HG02885 (cell line): ENCODE measurements around the gene CRACDL.

Experiments used
- ATAC-seq: cut with Tn5 transposase; IDR thresholded peaks from one replicate; pipeline ENCODE4 v1.9.1; 2021; ENCODE audit warnings: mild to moderate bottlenecking; ENCODE audit not compliant: unreplicated experiment, poor library complexity

Gene CRACDL

GRCh38 chr2:98786179-98786578, 149.8 kb downstream of the CRACDL start:
- ATAC-seq, result no peak

DNA sequence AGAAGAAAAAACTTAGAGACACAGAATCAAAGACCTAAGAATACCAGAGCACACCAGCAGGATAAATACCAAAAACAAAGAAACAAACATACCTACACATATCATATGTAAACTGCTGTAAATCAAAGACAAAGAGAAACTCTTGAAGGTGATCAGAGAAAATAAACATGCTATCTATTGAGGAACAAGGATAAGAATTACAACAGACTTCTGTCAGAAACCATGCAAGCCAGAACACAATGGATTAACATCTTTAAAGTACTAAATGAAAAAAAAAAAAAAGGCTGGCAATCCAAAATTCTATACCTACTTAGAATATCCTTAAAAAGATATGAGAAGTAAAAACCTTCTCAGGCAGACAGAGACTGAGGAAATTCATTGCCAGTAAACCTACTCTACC, 153.5 kb downstream of the CRACDL start:
- ATAC-seq, result no peak

DNA sequence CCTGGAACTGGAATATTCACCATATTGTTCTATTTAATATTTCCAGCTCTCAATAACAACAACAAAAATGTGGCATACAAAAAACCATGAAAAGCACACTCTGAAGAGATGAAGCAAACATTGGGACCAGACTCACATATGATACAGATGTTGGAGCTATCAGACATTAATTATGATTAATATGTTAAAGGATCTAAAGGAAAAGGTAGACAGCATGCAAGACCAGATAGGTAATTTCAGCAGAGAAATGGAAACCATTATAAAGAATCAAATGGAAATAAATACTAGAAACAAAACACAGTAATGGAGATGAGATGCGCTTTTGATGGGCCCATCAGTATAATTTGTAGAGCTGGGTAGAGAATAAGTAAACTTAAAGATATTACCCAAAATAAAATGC, 154.2 kb downstream of the CRACDL start:
- no peak for ATAC-seq

GRCh38 chr2:98778741-98779483, 157.1 kb downstream of the CRACDL start:
- no peak for ATAC-seq

DNA sequence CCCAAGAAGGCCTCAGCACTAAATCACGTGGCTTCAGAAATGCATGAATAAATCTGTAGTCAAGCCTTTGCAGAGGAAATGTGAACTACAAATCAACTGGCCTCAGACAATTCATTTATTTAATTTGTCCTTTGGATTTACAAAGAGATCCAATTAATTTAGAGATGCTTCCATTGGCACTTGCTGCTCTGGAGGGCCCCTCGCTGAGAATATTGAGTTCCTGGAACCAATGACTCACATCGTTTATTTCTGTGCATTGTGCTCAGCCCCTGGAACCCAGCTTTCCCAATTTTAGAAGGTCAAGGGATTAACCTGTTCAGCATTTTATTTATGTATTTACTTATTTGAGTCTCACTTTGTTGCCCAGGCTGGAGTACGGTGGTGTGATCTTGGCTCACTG, 157.9 kb downstream of the CRACDL start:
- ATAC-seq, result no peak

DNA sequence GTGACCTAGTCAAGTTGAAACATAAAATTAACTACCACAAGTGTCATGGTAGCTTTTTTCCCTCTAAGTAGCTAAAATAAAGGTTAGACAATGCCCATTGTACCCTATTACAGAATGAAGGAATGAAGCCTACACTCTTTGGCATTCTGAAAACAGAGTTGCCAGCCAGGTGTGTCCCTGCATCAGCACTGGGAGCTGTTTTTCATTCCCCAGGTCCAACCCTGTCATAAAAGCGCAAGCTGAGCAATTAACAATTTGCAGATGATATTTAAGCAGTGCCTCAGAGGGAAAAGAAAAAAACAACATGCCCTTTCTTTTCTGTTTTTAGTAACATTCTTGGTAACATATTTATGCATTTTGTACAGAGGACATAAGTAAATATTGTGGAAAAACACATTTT, 158.3 kb downstream of the CRACDL start:
- no peak for ATAC-seq

DNA sequence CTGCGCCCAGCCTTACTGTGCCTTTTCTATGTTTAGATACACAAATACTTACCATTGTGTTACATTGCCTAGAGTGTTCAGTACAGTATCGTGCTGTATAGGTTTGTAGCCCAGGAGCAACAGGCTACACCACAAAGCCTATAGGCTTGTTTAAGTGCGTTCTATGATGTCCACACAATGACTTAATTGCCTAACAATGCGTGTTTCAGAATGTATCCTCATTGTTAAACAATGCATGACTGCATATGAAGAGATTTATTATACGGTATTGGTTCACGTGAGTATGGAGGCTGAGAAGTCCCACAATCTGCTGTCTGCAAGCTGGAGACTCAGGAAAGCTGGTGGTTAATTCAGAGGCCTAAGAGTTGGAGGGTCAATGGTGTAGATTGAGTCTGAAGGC, 158.9 kb downstream of the CRACDL start:
- ATAC-seq, result no peak

GRCh38 chr2:98776136-98776535, 159.9 kb downstream of the CRACDL start:
- ATAC-seq, result no peak

GRCh38 chr2:98775146-98775986, 160.7 kb downstream of the CRACDL start:
- ATAC-seq, result no peak

DNA sequence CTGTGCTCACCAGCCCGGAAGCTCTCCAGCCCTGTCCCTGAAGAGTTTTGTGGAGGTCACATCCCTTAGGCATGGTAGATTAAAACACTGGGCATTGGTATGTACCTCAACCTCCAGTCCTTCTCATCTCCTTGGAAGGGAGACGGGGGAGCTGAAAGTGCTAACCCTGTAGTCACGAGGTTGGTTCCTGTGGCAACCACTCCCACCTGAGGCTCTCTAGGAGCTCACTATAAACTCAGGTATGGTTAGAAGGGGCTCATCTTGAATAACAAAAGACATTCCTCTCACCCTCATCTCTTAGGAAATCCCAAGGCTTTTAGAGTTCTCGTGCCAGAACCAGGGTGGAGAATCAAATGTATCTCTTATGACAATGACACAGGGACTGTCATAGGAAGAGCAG, 162.1 kb downstream of the CRACDL start:
- no peak for ATAC-seq

- ATAC-seq, result no peak
Observed at GRCh38 chr2:98773169-98773568, 162.9 kb downstream of the CRACDL start.

DNA sequence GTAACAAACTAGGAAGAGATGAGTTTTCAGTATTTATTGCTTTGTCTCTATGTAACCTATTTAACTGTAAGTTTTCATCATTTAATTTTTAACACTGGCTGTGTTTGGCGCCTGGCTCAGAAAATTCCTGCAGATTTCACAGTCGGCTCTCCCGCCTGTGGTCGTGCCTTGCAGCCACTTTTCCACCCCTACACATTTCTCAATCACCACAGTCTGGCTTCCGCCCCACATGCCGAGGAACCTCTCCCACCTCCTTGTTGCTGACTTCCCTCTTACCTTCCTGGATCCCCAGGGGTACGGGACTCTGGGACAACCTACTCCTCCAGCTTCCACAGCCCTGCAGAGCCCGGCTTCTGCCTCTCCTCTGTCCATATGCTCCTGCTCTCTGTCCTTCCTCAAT, 163.5 kb downstream of the CRACDL start:
- ATAC-seq, result no peak

DNA sequence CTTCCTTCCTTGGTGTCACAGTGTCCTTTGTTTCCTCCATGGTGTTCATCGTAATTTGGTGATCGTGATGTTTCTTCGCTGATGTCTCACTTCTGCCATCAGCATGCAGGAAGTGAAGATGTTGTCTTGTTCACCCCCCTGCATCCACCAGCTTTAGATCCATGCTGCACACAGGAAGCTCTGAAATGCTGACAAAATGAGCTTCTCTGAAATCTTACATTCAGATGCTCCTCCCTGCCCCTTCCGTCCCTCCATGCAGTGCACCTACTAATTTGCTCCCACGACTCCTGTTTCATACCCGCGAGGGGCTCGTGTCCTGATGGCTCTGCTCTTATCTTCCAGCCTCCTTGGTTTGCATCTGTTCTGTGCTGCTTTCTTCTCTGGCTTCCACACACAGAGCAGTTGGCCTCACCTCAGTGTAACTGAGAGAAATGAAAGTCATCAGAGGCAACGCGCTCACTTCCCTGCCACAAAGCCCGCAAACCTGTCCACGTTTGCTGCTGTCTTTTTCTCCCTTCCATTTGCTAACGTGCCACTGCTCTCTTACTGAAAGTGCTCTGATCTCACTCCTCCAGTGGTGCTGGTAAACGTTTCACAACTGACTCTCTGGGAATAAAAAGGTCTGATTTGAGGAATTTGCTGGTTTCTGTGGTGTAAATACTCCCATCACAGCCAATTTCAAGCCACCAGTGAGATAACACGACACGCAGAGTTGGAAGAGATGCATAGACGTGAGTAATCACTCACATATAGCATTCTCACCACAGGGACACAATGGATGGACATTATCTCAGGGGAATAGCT, 164.1 kb downstream of the CRACDL start:
- ATAC-seq, result peak; percentile 60

GRCh38 chr2:98771264-98771663, 164.8 kb downstream of the CRACDL start:
- no peak for ATAC-seq

- ATAC-seq, result no peak
Observed at GRCh38 chr2:98769784-98770183, 166.2 kb downstream of the CRACDL start.

DNA sequence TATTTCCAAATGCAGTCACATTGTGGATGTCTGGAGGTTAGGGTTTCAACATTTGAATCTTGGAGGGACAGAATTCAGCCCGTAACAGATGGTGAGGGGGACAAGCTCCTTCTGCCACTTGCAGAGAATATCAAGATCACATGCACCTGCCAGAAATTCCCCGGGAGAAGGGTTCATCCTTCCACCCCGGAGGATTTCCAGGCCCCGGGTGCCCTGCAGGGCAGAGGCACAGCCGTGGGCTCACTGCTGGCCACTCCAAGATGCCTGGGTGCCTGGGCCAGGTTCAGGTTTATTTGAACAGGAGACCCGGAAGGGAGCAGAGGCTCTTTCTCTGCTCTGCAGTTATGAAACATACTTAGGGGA, 166.9 kb downstream of the CRACDL start:
- no peak for ATAC-seq

DNA sequence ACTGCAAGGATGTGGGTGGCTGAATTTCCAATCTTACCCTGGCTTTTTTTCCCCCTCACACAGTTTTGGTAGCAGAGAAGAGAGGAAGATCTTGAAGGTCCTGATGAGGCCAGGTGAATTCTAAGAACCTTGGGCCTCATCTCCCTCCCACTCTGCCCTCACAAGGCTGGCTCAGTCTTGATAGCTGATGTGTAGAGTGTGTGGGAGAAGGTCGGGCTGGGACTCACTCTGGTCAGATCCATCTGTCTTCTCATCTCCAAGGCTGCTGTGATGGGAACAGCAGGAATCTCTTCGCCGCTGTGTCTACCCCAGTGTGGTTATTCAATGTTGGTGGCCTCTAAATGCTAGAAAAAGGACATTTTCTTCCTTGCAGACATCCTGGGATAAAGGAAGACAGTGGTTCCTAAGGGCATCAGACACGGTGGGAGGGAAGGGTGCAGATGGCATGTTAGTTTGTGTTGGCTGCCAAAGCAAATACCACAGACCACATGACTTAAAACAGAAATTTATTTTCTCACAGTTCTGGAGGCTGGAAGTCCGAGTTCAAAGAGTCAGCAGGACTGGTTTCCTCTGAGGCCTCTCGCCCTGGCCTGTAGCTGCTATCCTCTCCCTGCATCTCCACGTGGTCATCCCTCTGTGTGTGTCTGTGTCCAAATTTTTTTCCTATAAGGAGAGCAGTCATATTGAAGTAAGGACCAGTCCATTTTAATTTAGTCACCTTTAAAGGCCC, 167.5 kb downstream of the CRACDL start:
- ATAC-seq, result no peak

DNA sequence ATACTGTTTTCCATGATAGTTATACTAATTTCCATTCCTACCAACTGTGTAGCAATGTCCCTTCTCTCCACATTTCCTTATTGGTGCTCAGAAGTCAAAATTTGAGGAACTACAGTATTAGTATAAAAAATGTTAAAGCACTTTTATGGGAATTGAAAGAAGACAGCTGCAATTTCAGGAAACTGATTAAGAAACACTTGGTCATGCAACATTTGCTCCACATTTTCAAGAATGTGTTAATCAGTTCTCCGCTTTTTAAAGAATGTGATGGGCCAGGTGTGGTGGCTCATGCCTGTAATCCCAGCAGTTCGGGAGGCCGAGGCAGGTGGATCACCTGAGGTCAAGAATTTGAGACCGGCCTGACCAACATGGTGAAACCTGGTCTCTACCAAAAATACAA, 171.5 kb downstream of the CRACDL start:
- ATAC-seq, result no peak

- no peak for ATAC-seq
Observed at GRCh38 chr2:98763209-98763951, 172.6 kb downstream of the CRACDL start.

DNA sequence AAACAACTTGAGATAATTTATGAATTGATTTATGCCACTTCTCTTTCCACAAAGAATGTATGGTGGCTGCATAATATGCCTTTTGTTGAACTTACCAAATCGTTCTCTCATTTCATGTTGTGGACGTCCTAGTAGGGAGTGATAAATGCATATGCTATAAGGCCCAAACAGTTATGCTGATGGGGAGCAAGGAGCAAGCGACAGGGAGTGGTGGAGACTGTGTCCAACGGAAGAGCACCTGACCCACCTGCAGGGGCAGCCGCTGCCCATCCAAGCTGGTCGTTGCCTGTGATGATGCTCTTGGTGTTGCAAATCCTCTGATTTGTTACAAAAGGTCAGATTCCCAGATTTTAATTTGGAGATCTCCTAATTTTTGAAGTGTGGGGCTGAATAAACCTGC, 174.1 kb downstream of the CRACDL start:
- no peak for ATAC-seq
